Mesendoderm (in vitro differentiated cells): ENCODE measurements around the gene TNS2.

Source experiments
- DNase-seq: peaks from one replicate; pipeline ENCODE4 v3.0.0; 2013
- H2AK5ac ChIP-seq: 2 replicates; pipeline ENCODE4 v1.6.1; 2013; ENCODE audit warnings: low read length, inconsistent platforms
- H2BK120ac ChIP-seq: 2 replicates; pipeline ENCODE4 v1.6.1; 2013; ENCODE audit warnings: low read depth, mild to moderate bottlenecking, low read length, moderate library complexity, mixed read lengths
- H2BK15ac ChIP-seq: replicated peaks from 2 replicates; pipeline ENCODE4 v1.6.1; 2013; ENCODE audit warnings: low read depth, mild to moderate bottlenecking, moderate library complexity
- H2BK5ac ChIP-seq: 2 replicates; pipeline ENCODE4 v1.6.1; 2013; ENCODE audit warnings: low read length, inconsistent platforms
- H3K18ac ChIP-seq: 2 replicates; pipeline ENCODE4 v1.6.1; 2013; ENCODE audit warnings: mild to moderate bottlenecking, low read length, mixed read lengths
- H3K23ac ChIP-seq: one replicate; pipeline ENCODE4 v1.6.1; 2013; ENCODE audit warnings: low read length
- H3K27ac ChIP-seq: 2 replicates; pipeline ENCODE4 v1.5.1; 2013; ENCODE audit warnings: low read depth, mild to moderate bottlenecking, inconsistent platforms, low read length, moderate library complexity
- H3K27me3 ChIP-seq: 2 replicates; pipeline ENCODE4 v1.6.1; 2013; ENCODE audit warnings: low read length, control low read depth, mild to moderate bottlenecking, inconsistent platforms; ENCODE audit not compliant: insufficient read depth, poor library complexity
- H3K36me3 ChIP-seq: 2 replicates; pipeline ENCODE4 v1.6.1; 2013; ENCODE audit warnings: low read length, inconsistent platforms; ENCODE audit not compliant: control insufficient read depth, insufficient read depth
- H3K4ac ChIP-seq: one replicate; pipeline ENCODE4 v1.6.1; 2013; ENCODE audit warnings: low read depth, mild to moderate bottlenecking, low read length, moderate library complexity
- H3K4me1 ChIP-seq: 2 replicates; pipeline ENCODE4 v1.6.1; 2013; ENCODE audit warnings: low read depth, low read length, inconsistent platforms; ENCODE audit not compliant: control insufficient read depth
- H3K4me2 ChIP-seq: 2 replicates; pipeline ENCODE4 v1.6.1; 2013; ENCODE audit warnings: low read length
- H3K4me3 ChIP-seq: 2 replicates; pipeline ENCODE4 v1.5.1; 2013; ENCODE audit warnings: mild to moderate bottlenecking, low read length
- H3K56ac ChIP-seq: one replicate; pipeline ENCODE4 v1.6.1; 2013; ENCODE audit warnings: low read length
- H3K79me1 ChIP-seq: 2 replicates; pipeline ENCODE4 v1.6.1; 2013; ENCODE audit warnings: low read length, inconsistent platforms
- H3K79me2 ChIP-seq: 2 replicates; pipeline ENCODE4 v1.6.1; 2013; ENCODE audit warnings: mild to moderate bottlenecking, low read length; ENCODE audit not compliant: control insufficient read depth, insufficient read depth
- H3K9ac ChIP-seq: 2 replicates; pipeline ENCODE4 v1.6.1; 2013; ENCODE audit warnings: low read length, inconsistent platforms
- H4K5ac ChIP-seq: one replicate; pipeline ENCODE4 v1.6.1; 2013; ENCODE audit warnings: low read length
- H4K8ac ChIP-seq: one replicate; pipeline ENCODE4 v1.6.1; 2013; ENCODE audit warnings: low read depth, mild to moderate bottlenecking, control low read depth, low read length, moderate library complexity
- whole genome bisulfite sequencing: extraction: QIAGEN DNeasy Blood & Tissue Kit; methylation state at CpG from one replicate; pipeline ENCODE4 v1.1.7; 2013; ENCODE audit warnings: low lambda C conversion rate, missing lambda C conversion rate; ENCODE audit not compliant: insufficient coverage; ENCODE audit errors: extremely low coverage; 5-methylcytosine and 5-hydroxymethylcytosine counted together

Gene TNS2

GRCh38 chr12:53069621-53070410, 20.0 kb downstream of the TNS2 start:
- no peak overlapping the region for H3K23ac ChIP-seq
- no peaks in the 10 kb centered on the region for H3K36me3 ChIP-seq
- H3K79me1 ChIP-seq: no peaks in the 10 kb centered on the region
- no peak overlapping the region for H3K4ac ChIP-seq
- no peak overlapping the region for H3K27ac ChIP-seq
- H2BK15ac ChIP-seq: no peak overlapping the region
- DNase-seq: no peak
- no peak overlapping the region for H4K8ac ChIP-seq
- H2AK5ac ChIP-seq: no peak overlapping the region
- H2BK120ac ChIP-seq: no peak overlapping the region
- no peak overlapping the region for H4K5ac ChIP-seq
- no CpG with 5 or more reads among the region's 12 CpGs for WGBS
- H2BK5ac ChIP-seq: no peak overlapping the region
- no peak overlapping the region for H3K4me2 ChIP-seq
- H3K4me3 ChIP-seq: no peak overlapping the region
- no peak overlapping the region for H3K9ac ChIP-seq
- no peak overlapping the region for H3K18ac ChIP-seq
- peaks cover 2% of the 10 kb centered on the region for H3K4me1 ChIP-seq
- no peaks in the 10 kb centered on the region for H3K27me3 ChIP-seq
- H3K79me2 ChIP-seq: no peaks in the 10 kb centered on the region
- no peak overlapping the region for H3K56ac ChIP-seq

DNA sequence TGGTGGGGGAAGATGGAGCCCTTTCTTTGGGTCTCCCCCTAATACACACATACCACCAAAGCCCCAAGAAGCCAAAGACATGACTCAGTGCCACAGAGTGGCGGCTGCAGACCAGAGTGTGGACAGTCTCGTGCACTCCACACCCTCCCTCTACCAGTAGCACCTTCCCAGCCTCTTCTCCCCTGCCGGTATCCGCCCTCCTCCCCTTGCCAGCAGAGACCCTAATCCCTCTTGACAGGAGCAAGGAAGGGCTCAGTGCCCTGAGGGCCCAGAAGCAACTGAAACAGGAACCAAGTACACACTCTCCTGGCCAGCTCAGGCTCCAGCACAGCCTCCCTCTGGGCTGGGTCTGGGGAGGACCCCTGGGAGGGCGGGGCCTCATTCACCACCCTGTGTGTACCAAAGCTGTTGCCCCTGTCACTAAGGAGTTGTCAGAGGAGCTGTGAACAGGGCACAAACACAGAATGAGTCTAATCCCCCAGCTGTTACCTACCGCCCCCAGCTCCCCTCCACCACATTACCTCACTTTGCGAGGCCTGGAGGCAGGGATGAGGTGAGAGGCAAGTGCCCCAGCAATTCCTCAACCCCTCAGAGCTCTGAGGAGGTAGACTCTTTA, 21.1 kb downstream of the TNS2 start:
- no peaks in the 10 kb centered on the region for H3K79me1 ChIP-seq
- no peaks in the 10 kb centered on the region for H3K36me3 ChIP-seq
- H3K27me3 ChIP-seq: no peaks in the 10 kb centered on the region
- H3K4me3 ChIP-seq: no peak overlapping the region
- H3K27ac ChIP-seq: no peak overlapping the region
- peak; percentile 70 for DNase-seq
- no peak overlapping the region for H3K9ac ChIP-seq
- H3K79me2 ChIP-seq: no peaks in the 10 kb centered on the region
- H4K8ac ChIP-seq: no peak overlapping the region
- H3K4ac ChIP-seq: no peak overlapping the region
- H3K23ac ChIP-seq: no peak overlapping the region
- peaks cover 2% of the 10 kb centered on the region for H3K4me1 ChIP-seq
- no peak overlapping the region for H4K5ac ChIP-seq
- H2AK5ac ChIP-seq: no peak overlapping the region
- WGBS: no CpG with 5 or more reads among the region's 7 CpGs
- no peak overlapping the region for H2BK120ac ChIP-seq
- H2BK15ac ChIP-seq: no peak overlapping the region
- no peak overlapping the region for H3K56ac ChIP-seq
- no peak overlapping the region for H2BK5ac ChIP-seq
- no peak overlapping the region for H3K18ac ChIP-seq
- no peak overlapping the region for H3K4me2 ChIP-seq

DNA sequence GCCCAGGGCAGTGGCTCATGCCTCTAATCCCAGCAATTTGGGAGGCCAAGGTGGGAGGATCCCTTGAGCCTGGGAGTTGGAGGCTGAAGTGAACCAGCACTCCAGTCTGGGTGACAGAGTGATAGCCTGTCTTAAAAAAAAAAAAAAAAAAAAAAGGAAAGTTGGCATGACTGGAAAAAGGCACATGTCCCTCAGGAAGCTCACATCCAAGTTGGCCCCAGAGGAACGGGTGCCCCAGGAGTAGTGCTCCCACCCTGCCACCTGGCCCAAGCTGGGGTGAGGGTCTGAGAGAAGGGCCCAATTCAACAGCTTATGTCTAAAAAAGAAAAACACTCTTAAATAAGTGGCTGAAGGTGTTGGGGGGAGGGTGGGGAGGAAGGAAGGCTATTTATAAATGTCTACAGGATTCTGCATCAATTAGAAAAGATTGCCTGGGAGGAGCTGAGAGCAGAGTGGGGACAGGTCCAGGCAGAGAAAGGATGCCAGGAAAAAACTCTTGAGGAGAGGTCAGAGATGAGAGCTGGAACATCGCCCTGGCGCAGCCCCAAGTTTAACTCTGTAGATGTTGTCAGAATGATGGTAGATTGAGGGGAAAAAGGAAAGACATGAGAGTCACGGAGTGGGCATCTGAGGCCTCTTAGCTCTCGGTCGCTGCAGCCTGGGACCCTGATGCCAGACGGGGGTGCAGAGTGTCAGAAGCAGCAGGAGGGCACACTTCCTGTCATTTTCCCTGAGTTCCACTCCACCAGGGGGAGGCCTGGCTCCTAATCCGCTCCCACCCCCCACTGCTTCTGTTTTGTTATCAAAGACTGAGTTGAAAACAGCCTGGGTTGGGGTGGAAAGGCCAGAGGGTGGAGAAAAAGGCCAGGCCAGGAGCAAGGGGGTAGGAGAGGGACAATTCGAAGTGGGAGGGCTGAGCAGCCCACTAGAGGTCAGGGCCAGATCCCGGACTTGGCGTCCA, 22.0 kb downstream of the TNS2 start:
- Histone ChIP-seq H3K79me2 (no peaks in the 10 kb centered on the region), H4K8ac (no peak overlapping the region), H3K4ac (no peak overlapping the region), H2BK15ac (no peak overlapping the region), H3K4me1 (peaks cover 2% of the 10 kb centered on the region), H3K27ac (no peak overlapping the region), H3K23ac (no peak overlapping the region), H3K4me3 (no peak overlapping the region), H3K27me3 (no peaks in the 10 kb centered on the region), H3K18ac (no peak overlapping the region), H4K5ac (no peak overlapping the region), H3K4me2 (no peak overlapping the region), H3K36me3 (no peaks in the 10 kb centered on the region), H3K9ac (no peak overlapping the region), H3K79me1 (no peaks in the 10 kb centered on the region), H3K56ac (no peak overlapping the region), H2BK120ac (no peak overlapping the region), H2AK5ac (no peak overlapping the region), H2BK5ac (no peak overlapping the region)
- DNase-seq: peak; percentile 65
- no CpG with 5 or more reads among the region's 11 CpGs for WGBS

- Histone ChIP-seq H3K36me3 (no peaks in the 10 kb centered on the region), H3K4me2 (no peak overlapping the region), H3K9ac (no peak overlapping the region), H4K5ac (no peak overlapping the region), H2BK120ac (no peak overlapping the region), H3K79me1 (no peaks in the 10 kb centered on the region), H3K27me3 (no peaks in the 10 kb centered on the region), H3K56ac (no peak overlapping the region), H2BK15ac (no peak overlapping the region), H2BK5ac (no peak overlapping the region), H3K4me3 (no peak overlapping the region), H2AK5ac (no peak overlapping the region), H3K4me1 (peaks cover 3% of the 10 kb centered on the region), H3K23ac (no peak overlapping the region), H4K8ac (no peak overlapping the region), H3K18ac (no peak overlapping the region), H3K79me2 (no peaks in the 10 kb centered on the region), H3K27ac (no peak overlapping the region), H3K4ac (no peak overlapping the region)
- DNase-seq: no peak
- WGBS: no CpG with 5 or more reads among the region's 6 CpGs
These were observed 24.0 kb downstream of the TNS2 start for GRCh38 chr12:53073881-53074280.

- Histone ChIP-seq H3K4ac (no peak overlapping the region), H3K79me2 (no peaks in the 10 kb centered on the region), H4K5ac (no peak overlapping the region), H2AK5ac (no peak overlapping the region), H3K23ac (no peak overlapping the region), H2BK120ac (no peak overlapping the region), H3K4me2 (no peak overlapping the region), H4K8ac (no peak overlapping the region), H3K4me3 (no peak overlapping the region), H3K18ac (no peak overlapping the region), H2BK15ac (no peak overlapping the region), H3K36me3 (no peaks in the 10 kb centered on the region), H3K79me1 (no peaks in the 10 kb centered on the region), H3K27ac (no peak overlapping the region), H3K9ac (no peak overlapping the region), H3K27me3 (no peaks in the 10 kb centered on the region), H3K4me1 (peaks cover 3% of the 10 kb centered on the region), H3K56ac (no peak overlapping the region), H2BK5ac (no peak overlapping the region)
- DNase-seq: no peak
- no CpG with 5 or more reads among the region's 11 CpGs for WGBS
These were observed 24.6 kb downstream of the TNS2 start for GRCh38 chr12:53074283-53074998.
